AG04449 (cell line): Measurements from ENCODE around the gene EXOSC6.
A peak's percentile ranks its signal among the peaks of the same experiment; 100 is the strongest.
"Not testable (repeated sequence)": the region's sequence is repeated elsewhere in the genome, so short reads cannot be mapped to it uniquely, and the experiment has no call there.

Source experiments
- CTCF ChIA-PET: fragments of 350-600 bp; formaldehyde crosslinking; extraction: SDS; loops from one replicate; lab custom pipeline; 2021; ENCODE audit warnings: antibody characterized with exemption; lab: Yijun Ruan, JAX
- POLR2A ChIA-PET: fragments of 400-600, 350-600 bp; formaldehyde crosslinking; extraction: SDS; loops from one replicate; lab custom pipeline; 2020; ENCODE audit warnings: antibody characterized with exemption, inconsistent platforms; lab: Yijun Ruan, JAX
- DNase-seq: peaks from one replicate; pipeline ENCODE4 v3.0.0-alpha.2; 2010; ENCODE audit warnings: low read depth, low spot score
- H3K4me3 ChIP-seq: 2 replicates; pipeline ENCODE4 v1.5.1; 2011; ENCODE audit warnings: low read depth, mild to moderate bottlenecking, control low read depth, low read length
- TF ChIP-seq, protein P1 (sequence below): IDR thresholded peaks from one replicate; pipeline ENCODE4 v1.5.1; 2011; ENCODE audit warnings: mild to moderate bottlenecking, moderate library complexity, low read length, control low read depth, inconsistent platforms; ENCODE audit not compliant: insufficient read depth; ENCODE audit errors: missing control alignments

EXOSC6 gene

DNA sequence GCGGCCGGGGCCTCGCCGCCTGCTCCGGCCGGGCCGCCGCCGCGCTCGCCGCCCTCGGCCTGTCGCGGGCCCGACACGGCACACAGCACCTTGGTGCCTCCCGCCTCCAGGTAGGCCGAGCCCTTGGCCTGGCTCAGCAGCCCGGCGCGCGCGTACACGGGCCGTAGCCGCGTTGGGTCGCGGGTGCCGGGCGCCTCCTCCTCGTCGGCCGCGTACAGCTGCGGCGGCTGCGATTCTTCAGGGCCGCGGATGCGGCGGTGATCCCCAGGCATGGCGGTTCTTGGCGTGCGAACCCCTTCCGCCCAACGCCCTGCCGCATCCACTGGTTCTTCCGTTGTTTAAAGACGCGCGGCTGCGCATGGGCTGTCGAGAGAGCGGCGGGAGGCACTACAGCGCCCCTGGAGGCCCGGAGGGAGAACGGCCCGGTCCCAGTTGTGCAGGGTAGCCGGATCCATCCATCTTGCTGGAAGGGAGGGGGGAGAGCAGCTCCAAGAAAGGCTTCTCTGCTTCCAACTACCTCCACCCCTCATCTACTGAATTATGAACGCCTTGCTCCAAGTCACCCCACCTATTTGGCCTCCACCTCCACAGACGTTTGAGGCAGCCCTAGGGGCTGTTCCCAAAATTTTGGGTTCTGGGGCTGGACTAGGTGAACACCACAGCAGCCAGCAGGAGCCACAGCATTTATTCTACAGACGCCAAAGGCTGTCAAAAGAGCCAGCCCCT is at the start of gene EXOSC6:
TSS of gene EXOSC6 (minus strand) at position 312 of the 726 bp plus-strand sequence. CDS start at position 272, 40 bp downstream.
- ChIA-PET POLR2A (no interaction called here), CTCF (interaction anchor here (0.9 to 8.7 kb wide), 7 partner anchors 11 to 90 kb away, joined by 4 to 62 read pairs (median 10); no protein-coding TSS in a partner anchor)
- TF ChIP-seq, protein P1, sequence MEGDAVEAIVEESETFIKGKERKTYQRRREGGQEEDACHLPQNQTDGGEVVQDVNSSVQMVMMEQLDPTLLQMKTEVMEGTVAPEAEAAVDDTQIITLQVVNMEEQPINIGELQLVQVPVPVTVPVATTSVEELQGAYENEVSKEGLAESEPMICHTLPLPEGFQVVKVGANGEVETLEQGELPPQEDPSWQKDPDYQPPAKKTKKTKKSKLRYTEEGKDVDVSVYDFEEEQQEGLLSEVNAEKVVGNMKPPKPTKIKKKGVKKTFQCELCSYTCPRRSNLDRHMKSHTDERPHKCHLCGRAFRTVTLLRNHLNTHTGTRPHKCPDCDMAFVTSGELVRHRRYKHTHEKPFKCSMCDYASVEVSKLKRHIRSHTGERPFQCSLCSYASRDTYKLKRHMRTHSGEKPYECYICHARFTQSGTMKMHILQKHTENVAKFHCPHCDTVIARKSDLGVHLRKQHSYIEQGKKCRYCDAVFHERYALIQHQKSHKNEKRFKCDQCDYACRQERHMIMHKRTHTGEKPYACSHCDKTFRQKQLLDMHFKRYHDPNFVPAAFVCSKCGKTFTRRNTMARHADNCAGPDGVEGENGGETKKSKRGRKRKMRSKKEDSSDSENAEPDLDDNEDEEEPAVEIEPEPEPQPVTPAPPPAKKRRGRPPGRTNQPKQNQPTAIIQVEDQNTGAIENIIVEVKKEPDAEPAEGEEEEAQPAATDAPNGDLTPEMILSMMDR: peak; percentile 97

DNA sequence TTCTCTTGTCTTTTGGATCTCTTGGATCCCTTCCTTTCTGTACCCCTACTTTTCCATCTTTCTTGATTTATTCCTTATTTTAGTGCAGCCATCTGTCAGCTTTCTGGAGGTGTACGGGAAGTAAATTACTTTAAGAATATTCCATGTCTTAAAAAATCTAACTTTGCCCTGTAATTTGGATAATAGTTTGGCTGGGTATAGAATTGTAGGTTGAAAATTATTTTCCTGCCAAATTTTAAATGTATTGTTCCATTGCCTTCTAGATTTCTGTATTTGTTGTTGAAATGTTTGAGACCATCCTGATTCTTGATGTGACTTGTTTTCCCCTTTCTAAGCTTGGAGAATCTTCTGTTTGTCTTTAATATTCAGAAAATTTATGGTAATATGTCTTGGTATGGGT is 49.4 kb upstream of the EXOSC6 start:
- ChIA-PET CTCF (interaction anchor here (0.6 kb wide), 1 partner anchor 52 kb away, joined by 3 read pairs; no protein-coding TSS in a partner anchor), POLR2A (interaction anchor here (1.6 kb wide), 1 partner anchor 12 kb away, joined by 5 read pairs; the partner anchor contains the start of gene AARS1)
- no peak overlapping the region for H3K4me3 ChIP-seq
- no peak for DNase-seq
- TF ChIP-seq, protein P1: no peak

More for the DNA sequence above, at the start of gene EXOSC6:
- peak within 1 kb of the TSS; percentile 62 for H3K4me3 ChIP-seq
- DNase-seq: peak; percentile 41

DNA sequence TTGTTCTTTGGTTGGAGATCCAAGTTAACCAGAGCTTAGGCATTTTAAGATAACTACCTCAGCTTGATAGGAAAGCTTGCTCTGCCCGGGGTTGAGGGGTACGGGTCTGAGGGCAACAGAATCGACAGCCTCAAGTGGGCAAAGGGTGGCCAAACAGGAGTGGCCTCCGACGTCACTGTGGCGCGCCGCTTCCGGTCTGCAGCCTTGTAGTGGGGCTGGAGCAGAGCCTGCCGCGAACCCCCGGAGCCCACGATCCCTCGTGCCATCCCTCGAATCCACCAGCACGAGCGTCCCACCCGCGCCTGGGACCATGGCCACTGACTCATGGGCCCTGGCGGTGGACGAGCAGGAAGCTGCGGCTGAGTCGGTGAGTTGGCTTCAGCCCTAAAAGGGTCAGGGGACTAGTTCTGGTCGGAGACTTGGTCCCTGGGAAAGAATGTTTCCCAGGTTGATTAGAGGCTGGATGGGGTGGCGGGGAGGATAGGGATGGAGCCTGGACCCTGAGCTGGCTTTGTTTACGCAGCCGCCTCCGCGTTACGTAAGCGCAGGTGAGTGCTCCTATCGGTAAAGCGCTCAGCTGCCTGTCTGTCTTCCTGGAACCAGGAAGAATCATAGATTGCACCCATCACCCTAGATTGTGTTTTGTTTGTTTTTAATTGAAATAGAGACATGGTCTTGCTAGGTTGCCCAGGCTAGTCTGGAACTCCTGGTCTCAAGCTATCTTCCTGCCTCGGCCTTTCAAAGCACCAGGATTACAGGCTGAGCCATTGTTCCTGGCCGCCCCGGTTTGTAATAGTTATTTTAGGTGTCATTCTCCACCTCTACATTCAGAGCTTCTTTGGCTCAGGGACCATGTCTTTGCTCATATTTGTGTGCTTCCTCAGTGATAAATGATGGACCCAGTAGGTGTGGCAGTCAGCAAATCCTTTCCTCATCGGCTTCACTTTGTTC is 47.5 kb upstream of the EXOSC6 start, which contains the start of gene DDX19B:
TSS of gene DDX19B (plus strand) at position 199 of the 951 bp plus-strand sequence. CDS start at position 311, 112 bp downstream.
- TF ChIP-seq, protein P1: no peak
- no peak for DNase-seq
- ChIA-PET CTCF (interaction anchor here (0.7 to 1.4 kb wide), 3 partner anchors 9 to 11 kb away, joined by 3 read pairs; no protein-coding TSS in a partner anchor), POLR2A (interaction anchor here (0.6 to 1.9 kb wide), 5 partner anchors 8 to 31 kb away, joined by 3 to 8 read pairs (median 4); partner anchors contain the start of gene AARS1)
- H3K4me3 ChIP-seq: peak within 1 kb of the TSS; percentile 98

DNA sequence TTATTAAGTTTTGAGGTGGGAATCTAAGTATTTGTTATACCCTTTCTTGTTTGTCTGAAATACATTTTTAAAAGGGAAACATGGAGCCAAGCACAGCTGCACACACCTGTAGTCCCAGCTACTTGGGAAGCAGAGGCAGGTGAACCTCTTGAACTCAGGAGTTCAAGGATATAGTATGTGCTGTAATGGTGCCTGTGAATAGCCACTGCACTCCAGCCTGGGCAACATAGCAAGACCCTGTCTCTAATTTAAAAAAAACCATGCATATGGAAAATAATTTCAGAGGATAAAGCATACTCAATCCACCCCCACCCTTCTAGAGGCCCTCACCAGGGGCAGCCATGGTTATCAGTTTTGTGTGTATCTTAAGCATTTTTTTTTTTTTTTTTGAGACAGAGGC is 43.9 kb upstream of the EXOSC6 start:
- DNase-seq: no peak
- POLR2A ChIA-PET: no interaction called here
- CTCF ChIA-PET: interaction anchor here (0.7 kb wide), 1 partner anchor 30 kb away, joined by 3 read pairs; no protein-coding TSS in a partner anchor
- TF ChIP-seq, protein P1: no peak
- H3K4me3 ChIP-seq: no peak overlapping the region

DNA sequence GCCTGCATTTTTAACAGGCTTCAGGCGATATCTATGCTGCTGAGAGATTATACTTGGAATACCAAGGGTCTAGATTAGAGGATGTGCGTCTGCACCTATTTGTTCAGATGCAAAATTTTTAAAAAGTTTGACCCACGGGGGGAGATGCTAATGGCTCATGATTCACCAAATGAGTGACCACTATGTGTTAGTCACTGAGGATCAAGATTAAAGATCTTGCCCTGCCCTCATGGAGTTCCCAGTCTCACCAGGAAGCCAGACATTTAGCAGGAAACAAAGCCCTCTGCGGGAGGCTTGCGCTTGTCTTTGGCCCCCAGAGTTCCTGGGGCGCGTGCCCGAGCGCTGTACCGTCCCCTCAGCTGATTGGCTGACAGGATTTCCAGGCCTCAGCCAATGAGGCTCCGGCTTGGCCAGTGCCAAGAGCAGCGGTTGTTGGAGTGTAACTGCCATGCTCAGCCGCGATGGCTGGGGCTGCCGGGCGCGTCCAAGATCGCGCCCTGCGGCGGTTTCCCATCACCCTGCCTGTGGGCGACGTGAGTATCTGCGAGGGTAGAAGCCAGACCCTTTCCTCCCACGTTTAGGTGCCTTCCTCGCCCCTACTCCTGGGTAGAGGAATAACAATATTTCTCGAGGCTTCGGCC is 42.8 kb upstream of the EXOSC6 start:
- POLR2A ChIA-PET: no interaction called here
- TF ChIP-seq, protein P1: no peak
- no peak overlapping the region for H3K4me3 ChIP-seq
- CTCF ChIA-PET: no interaction called here
- no peak for DNase-seq

DNA sequence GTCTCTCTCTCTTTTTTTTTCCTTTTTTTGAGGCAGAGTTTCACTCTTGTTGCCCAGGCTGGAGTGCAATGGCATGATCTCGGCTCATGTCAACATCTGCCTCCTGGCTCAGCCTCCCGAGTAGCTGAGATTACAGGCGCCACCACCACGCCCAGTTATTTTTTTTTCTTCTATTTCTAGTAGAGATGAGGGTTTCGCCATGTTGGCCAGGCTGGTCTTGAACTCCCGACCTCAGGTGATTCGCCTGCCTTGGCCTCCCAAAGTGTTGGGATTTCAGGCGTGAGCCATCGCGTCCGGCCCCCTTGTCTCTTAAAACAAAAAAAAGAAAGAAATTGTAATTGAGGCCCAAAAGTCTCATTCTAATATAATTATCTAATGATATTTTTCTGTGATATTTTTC is 40.4 kb upstream of the EXOSC6 start:
- POLR2A ChIA-PET, CTCF ChIA-PET, H3K4me3 ChIP-seq, DNase-seq: not testable (repeated sequence)
